ENCODE data around the gene INTS11.
A peak's percentile ranks its signal among the peaks of the same experiment; 100 is the strongest.

INTS11 gene

GRCh38 chr1:1318131-1318652 lies 6.3 kb downstream of the INTS11 start (continued):
- TF ChIP-seq, protein P1, sequence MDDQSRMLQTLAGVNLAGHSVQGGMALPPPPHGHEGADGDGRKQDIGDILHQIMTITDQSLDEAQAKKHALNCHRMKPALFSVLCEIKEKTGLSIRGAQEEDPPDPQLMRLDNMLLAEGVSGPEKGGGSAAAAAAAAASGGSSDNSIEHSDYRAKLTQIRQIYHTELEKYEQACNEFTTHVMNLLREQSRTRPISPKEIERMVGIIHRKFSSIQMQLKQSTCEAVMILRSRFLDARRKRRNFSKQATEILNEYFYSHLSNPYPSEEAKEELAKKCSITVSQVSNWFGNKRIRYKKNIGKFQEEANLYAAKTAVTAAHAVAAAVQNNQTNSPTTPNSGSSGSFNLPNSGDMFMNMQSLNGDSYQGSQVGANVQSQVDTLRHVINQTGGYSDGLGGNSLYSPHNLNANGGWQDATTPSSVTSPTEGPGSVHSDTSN (CRISPR knock-in tag; IDR thresholded peaks at IDR 0.05): no peak
- TF ChIP-seq ZNF501 (tag by site-specific recombination; IDR thresholded peaks at IDR 0.05) (no peak), ZNF24 (tag by site-specific recombination; IDR thresholded peaks at IDR 0.05) (peak; percentile 22; the same call in 1 of the 2 replicates), SP3 (tag by site-specific recombination; IDR thresholded peaks at IDR 0.05) (peak; percentile 42), ZNF792 (tag by site-specific recombination; IDR thresholded peaks at IDR 0.05) (no peak), KLF8 (tag by site-specific recombination; IDR thresholded peaks at IDR 0.05) (peak; percentile 70; the same call in 1 of the 2 replicates), ZNF658 (tag by site-specific recombination; IDR thresholded peaks at IDR 0.05) (no peak), ZNF112 (tag by site-specific recombination; IDR thresholded peaks at IDR 0.05) (no peak), TRIM28 (IDR thresholded peaks at IDR 0.05; ENCODE audit: borderline replicate concordance, low read length) (no peak), GLIS1 (tag by site-specific recombination; IDR thresholded peaks at IDR 0.05) (peak; percentile 99), ZNF146 (tag by site-specific recombination; IDR thresholded peaks at IDR 0.05) (no peak), ZNF785 (tag by site-specific recombination; IDR thresholded peaks at IDR 0.05) (no peak), ZNF19 (tag by site-specific recombination; IDR thresholded peaks at IDR 0.05; ENCODE audit: low read depth) (no peak), ZNF292 (tag by site-specific recombination; IDR thresholded peaks at IDR 0.05; ENCODE audit: borderline replicate concordance, low read depth) (no peak), ZNF354C (tag by site-specific recombination; IDR thresholded peaks at IDR 0.05; ENCODE audit: borderline replicate concordance, low read depth) (no peak), ZNF76 (tag by site-specific recombination; IDR thresholded peaks at IDR 0.05; ENCODE audit: borderline replicate concordance, low read depth) (no peak), ZNF148 (tag by site-specific recombination; IDR thresholded peaks at IDR 0.05; ENCODE audit: borderline replicate concordance) (no peak), ZSCAN5A (tag by site-specific recombination; IDR thresholded peaks at IDR 0.05) (no peak), ZNF670 (tag by site-specific recombination; IDR thresholded peaks at IDR 0.05; ENCODE audit: low read depth) (no peak), ZNF529 (tag by site-specific recombination; IDR thresholded peaks at IDR 0.05; ENCODE audit: insufficient replicate concordance) (no peak), ZNF311 (tag by site-specific recombination; IDR thresholded peaks at IDR 0.05; ENCODE audit: borderline replicate concordance) (no peak), ZXDB (tag by site-specific recombination; IDR thresholded peaks at IDR 0.05) (peak; percentile 38; the same call in 1 of the 2 replicates), ZNF664 (tag by site-specific recombination; IDR thresholded peaks at IDR 0.05) (peak; percentile 52; the same call in 1 of the 2 replicates), ZBTB26 (tag by site-specific recombination; optimal IDR thresholded peaks at IDR 0.05) (peak; percentile 3), HOXA7 (CRISPR knock-in tag; IDR thresholded peaks at IDR 0.05; ENCODE audit: borderline replicate concordance) (no peak), ZNF473 (tag by site-specific recombination; IDR thresholded peaks at IDR 0.05) (no peak), ZNF280D (tag by site-specific recombination; IDR thresholded peaks at IDR 0.05) (peak; percentile 13; the same call in 1 of the 2 replicates), KLF1 (tag by site-specific recombination; IDR thresholded peaks at IDR 0.05) (peak; percentile 86)
- TF ChIP-seq, protein P2, sequence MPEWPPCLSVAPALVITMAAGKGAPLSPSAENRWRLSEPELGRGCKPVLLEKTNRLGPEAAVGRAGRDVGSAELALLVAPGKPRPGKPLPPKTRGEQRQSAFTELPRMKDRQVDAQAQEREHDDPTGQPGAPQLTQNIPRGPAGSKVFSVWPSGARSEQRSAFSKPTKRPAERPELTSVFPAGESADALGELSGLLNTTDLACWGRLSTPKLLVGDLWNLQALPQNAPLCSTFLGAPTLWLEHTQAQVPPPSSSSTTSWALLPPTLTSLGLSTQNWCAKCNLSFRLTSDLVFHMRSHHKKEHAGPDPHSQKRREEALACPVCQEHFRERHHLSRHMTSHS (tag by site-specific recombination; IDR thresholded peaks at IDR 0.05): no peak
- TF ChIP-seq, protein P3, sequence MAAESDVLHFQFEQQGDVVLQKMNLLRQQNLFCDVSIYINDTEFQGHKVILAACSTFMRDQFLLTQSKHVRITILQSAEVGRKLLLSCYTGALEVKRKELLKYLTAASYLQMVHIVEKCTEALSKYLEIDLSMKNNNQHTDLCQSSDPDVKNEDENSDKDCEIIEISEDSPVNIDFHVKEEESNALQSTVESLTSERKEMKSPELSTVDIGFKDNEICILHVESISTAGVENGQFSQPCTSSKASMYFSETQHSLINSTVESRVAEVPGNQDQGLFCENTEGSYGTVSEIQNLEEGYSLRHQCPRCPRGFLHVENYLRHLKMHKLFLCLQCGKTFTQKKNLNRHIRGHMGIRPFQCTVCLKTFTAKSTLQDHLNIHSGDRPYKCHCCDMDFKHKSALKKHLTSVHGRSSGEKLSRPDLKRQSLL (tag by site-specific recombination; IDR thresholded peaks at IDR 0.05): no peak

Data from HEK293 (cell line).